Measurements from ENCODE around the gene FAM217B. TPM values are rescaled to one million over a fixed set of nuclear protein-coding genes. Genes with fewer than 3 reads are reported as not detected.
A peak's percentile ranks its signal among the peaks of the same experiment; 100 is the strongest.

FAM217B gene
- total RNA-seq, 1 donor, result 5.8 TPM

DNA sequence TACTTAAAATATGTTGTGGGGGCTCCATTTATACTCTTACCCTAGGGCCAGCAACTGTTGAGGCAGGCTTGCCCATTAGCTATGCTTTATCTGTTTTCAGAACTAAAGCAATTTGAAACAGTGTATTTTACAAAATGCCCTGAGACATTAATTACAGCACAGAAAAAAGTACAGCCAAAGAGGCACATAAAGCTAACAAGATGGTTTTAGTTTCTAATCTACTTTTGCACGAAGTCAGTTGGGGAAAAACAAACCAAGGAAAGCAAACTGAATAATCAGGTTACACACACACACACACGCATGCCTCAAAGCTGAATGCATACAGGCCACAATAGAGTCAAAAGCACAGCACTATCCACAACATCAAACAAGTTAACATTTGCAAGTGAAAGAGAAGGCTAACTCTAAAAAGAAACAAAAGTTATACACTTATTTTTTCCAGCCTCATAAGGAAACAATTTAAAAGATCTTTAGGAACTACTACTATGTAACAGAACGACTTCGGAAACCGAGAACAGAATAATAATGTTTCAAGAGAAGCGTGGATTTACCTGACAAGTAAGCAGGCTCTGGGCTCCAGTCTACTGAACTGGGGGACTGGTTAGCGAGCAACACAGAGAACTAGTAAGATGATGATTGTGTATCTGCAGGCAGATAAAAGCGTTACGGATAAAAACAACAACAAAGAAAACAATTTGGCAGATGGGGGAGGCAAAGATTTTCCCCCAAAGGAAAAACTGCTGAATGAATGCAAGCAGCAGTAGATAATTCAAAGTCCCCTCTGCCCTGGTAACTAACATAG is 8.5 kb upstream of the FAM217B start:
- Histone ChIP-seq H3K9me3 (ENCODE audit: low read depth, low read length) (no peaks in the 10 kb centered on the region), H3K4me3 (ENCODE audit: insufficient read depth, low read length) (no peak overlapping the region), H3K27me3 (ENCODE audit: insufficient read depth, low read length) (no peaks in the 10 kb centered on the region), H3K27ac (ENCODE audit: low read depth, low read length) (no peak overlapping the region), H4K20me1 (ENCODE audit: insufficient read depth, low read length) (no peaks in the 10 kb centered on the region), H3K4me1 (ENCODE audit: insufficient read depth, low read length) (no peaks in the 10 kb centered on the region), H2AFZ (ENCODE audit: low read length) (no peak overlapping the region), H3K79me2 (ENCODE audit: insufficient read depth, low read length) (no peaks in the 10 kb centered on the region), H3K36me3 (ENCODE audit: insufficient read depth, low read length) (no peaks in the 10 kb centered on the region), H3K4me2 (ENCODE audit: insufficient read depth, low read length) (no peak overlapping the region)
- TF ChIP-seq, protein P1, sequence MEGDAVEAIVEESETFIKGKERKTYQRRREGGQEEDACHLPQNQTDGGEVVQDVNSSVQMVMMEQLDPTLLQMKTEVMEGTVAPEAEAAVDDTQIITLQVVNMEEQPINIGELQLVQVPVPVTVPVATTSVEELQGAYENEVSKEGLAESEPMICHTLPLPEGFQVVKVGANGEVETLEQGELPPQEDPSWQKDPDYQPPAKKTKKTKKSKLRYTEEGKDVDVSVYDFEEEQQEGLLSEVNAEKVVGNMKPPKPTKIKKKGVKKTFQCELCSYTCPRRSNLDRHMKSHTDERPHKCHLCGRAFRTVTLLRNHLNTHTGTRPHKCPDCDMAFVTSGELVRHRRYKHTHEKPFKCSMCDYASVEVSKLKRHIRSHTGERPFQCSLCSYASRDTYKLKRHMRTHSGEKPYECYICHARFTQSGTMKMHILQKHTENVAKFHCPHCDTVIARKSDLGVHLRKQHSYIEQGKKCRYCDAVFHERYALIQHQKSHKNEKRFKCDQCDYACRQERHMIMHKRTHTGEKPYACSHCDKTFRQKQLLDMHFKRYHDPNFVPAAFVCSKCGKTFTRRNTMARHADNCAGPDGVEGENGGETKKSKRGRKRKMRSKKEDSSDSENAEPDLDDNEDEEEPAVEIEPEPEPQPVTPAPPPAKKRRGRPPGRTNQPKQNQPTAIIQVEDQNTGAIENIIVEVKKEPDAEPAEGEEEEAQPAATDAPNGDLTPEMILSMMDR (IDR thresholded peaks at IDR 0.05; ENCODE audit: extremely low read depth, low read depth, low read length), result no peak
- no peak for DNase-seq (ENCODE audit: insufficient read length, low spot score, missing footprints)

DNA sequence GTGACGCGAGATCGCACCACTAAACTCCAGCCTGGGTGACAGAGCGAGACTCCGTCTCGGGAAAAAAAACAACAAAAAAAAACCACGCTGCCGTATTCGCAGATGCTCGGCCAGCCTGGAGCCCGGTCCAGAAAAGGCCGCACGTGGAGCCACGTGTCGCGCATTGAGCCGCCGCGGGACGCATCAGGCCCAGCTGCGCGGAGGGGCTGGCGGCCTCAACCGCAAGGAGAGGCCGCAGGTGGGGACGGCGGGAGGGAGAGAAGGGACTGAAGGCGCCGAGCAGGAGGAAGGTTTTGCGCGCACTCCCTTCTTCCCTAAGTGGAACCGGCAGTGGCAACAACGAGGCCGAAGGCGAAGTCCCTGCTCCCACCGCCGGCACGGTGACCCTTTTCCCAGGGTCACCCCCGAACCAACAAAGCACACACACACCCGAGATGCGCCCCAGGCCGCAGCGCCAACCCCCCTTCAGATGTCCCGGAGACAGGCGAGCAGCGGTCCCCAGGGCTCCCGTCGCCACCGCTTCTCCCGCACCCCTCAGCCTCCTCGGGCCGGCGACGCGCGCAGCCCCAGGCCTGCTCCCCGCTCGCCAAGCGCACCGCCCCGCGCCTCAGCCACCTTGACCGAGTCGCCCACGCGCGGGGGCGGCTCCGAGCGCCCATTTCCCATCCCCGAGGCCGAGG is 7.4 kb upstream of the FAM217B start:
- TF ChIP-seq, protein P1 (IDR thresholded peaks at IDR 0.05; ENCODE audit: extremely low read depth, low read depth, low read length), result no peak
- DNase-seq (ENCODE audit: insufficient read length, low spot score, missing footprints), result no peak
- H3K36me3 ChIP-seq (ENCODE audit: insufficient read depth, low read length), result no peaks in the 10 kb centered on the region
- H4K20me1 ChIP-seq (ENCODE audit: insufficient read depth, low read length), result no peaks in the 10 kb centered on the region
- no peak overlapping the region for H3K4me3 ChIP-seq (ENCODE audit: insufficient read depth, low read length)
- H3K27me3 ChIP-seq (ENCODE audit: insufficient read depth, low read length), result no peaks in the 10 kb centered on the region
- H3K9me3 ChIP-seq (ENCODE audit: low read depth, low read length), result no peaks in the 10 kb centered on the region
- no peaks in the 10 kb centered on the region for H3K79me2 ChIP-seq (ENCODE audit: insufficient read depth, low read length)
- H2AFZ ChIP-seq (ENCODE audit: low read length), result no peak overlapping the region
- no peak overlapping the region for H3K27ac ChIP-seq (ENCODE audit: low read depth, low read length)
- no peaks in the 10 kb centered on the region for H3K4me1 ChIP-seq (ENCODE audit: insufficient read depth, low read length)
- H3K4me2 ChIP-seq (ENCODE audit: insufficient read depth, low read length), result no peak overlapping the region

DNA sequence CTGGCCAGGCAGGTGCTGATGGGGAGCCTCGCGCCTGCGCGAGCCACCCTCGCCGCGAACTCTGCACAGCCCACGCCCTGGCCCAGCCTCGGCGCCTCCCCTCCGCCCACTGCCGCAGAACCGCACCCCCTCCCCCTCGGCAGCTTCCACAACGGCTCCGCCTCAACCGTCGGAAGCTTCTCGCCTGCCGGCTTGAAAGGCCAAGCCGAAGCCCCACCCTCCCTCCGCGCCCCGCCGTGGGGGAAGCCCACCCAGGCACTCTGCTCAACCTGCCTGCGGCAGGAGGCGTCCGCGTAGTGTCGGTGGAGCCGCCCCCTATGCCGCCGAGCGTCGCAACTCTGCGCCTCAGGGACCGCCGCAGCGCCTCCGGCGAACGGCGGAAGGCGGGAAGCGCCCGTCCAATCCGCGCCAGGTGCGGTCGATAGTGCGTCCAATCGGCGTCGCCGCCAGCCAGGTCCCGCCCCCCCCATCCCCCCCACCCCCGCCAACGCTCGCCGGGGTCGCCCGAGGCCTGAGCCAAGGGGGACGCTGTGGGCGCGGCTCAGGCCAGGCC is 6.8 kb upstream of the FAM217B start, which contains the start of gene SYCP2:
SYCP2 (minus strand) TSS at position 342 of the 553 bp plus-strand sequence. CDS start 11,224 bp downstream, outside the sequence.
- Histone ChIP-seq H4K20me1 (ENCODE audit: insufficient read depth, low read length) (no peaks in the 10 kb centered on the region), H3K9me3 (ENCODE audit: low read depth, low read length) (no peaks in the 10 kb centered on the region), H3K4me1 (ENCODE audit: insufficient read depth, low read length) (no peaks in the 10 kb centered on the region), H2AFZ (ENCODE audit: low read length) (peak within 1 kb of the TSS; percentile 90), H3K79me2 (ENCODE audit: insufficient read depth, low read length) (peaks cover 4% of the 10 kb centered on the region), H3K27me3 (ENCODE audit: insufficient read depth, low read length) (no peaks in the 10 kb centered on the region), H3K36me3 (ENCODE audit: insufficient read depth, low read length) (no peaks in the 10 kb centered on the region), H3K4me2 (ENCODE audit: insufficient read depth, low read length) (peak within 1 kb of the TSS; percentile 80), H3K4me3 (ENCODE audit: insufficient read depth, low read length) (peak within 1 kb of the TSS; percentile 76), H3K27ac (ENCODE audit: low read depth, low read length) (no peak within 1 kb of the TSS)
- TF ChIP-seq, protein P1 (IDR thresholded peaks at IDR 0.05; ENCODE audit: extremely low read depth, low read depth, low read length), result no peak
- DNase-seq (ENCODE audit: insufficient read length, low spot score, missing footprints), result peak; percentile 97

All from osteoblast (primary cell).